A549 (cell line): ENCODE data around the gene RABL6.

Experiments used
- CTCF ChIP-seq: fragments of >200 bp; sonication (Bioruptor Twin); formaldehyde crosslinking; IDR thresholded peaks from 3 replicates; pipeline ENCODE4 v1.5.1; 2016
- EP300 ChIP-seq, 2 experiments: fragments of >200 bp; sonication (Bioruptor Twin); formaldehyde crosslinking; IDR thresholded peaks; 2 replicates in 1 of 2; 3 replicates in 1 of 2; pipeline ENCODE4 v1.6.1; 2016 to 2017
- NPAS2 ChIP-seq: fragments of 250-450 bp; sonication (Bioruptor Pico); IDR thresholded peaks from 2 replicates; pipeline ENCODE4 v1.8.0; 2022; ENCODE audit warnings: mild to moderate bottlenecking, moderate library complexity, borderline replicate concordance
- POLR2A ChIP-seq: IDR thresholded peaks from 2 replicates; pipeline ENCODE4 v1.6.1; 2012; ENCODE audit warnings: mild to moderate bottlenecking, low read length
- USF2 ChIP-seq: fragments of 450-650 bp; IDR thresholded peaks from 2 replicates; pipeline ENCODE4 v1.6.1; 2014; ENCODE audit warnings: antibody characterized with exemption

GRCh38 chr9:136890661-136891060 is 82.9 kb downstream of the RABL6 start:
- no peak for TF ChIP-seq CTCF
- no peak for TF ChIP-seq EP300 (IDR thresholded peaks at IDR 0.05)
- no peak for TF ChIP-seq POLR2A
- no peak for TF ChIP-seq NPAS2 (CRISPR knock-in tag)
- TF ChIP-seq USF2: no peak
